Mesodermal cell (in vitro differentiated cells): ENCODE results near the gene AGPS.
"Not testable (repeated sequence)": the region's sequence is repeated elsewhere in the genome, so short reads cannot be mapped to it uniquely, and the experiment has no call there.

ENCODE experiments used
- H3K27ac ChIP-seq: 2 replicates; pipeline ENCODE4 v1.7.0; 2013; ENCODE audit warnings: mild to moderate bottlenecking, low read depth, low read length, moderate library complexity; ENCODE audit not compliant: severe bottlenecking
- H3K36me3 ChIP-seq: 2 replicates; pipeline ENCODE4 v1.7.1; 2013; ENCODE audit warnings: mild to moderate bottlenecking, low read length, moderate library complexity; ENCODE audit not compliant: control insufficient read depth, insufficient read depth
- H3K4me1 ChIP-seq: one replicate; pipeline ENCODE4 v1.7.1; 2013; ENCODE audit warnings: mild to moderate bottlenecking, low read length; ENCODE audit not compliant: insufficient read depth, control insufficient read depth, poor library complexity, severe bottlenecking
- H3K4me3 ChIP-seq: 2 replicates; pipeline ENCODE4 v1.7.0; 2013; ENCODE audit warnings: low read length, control low read depth, mild to moderate bottlenecking; ENCODE audit not compliant: insufficient read depth, poor library complexity, severe bottlenecking; ENCODE audit errors: extremely low read depth
- H3K9me3 ChIP-seq: 2 replicates; pipeline ENCODE4 v1.7.1; 2013; ENCODE audit warnings: mild to moderate bottlenecking, low read length, moderate library complexity; ENCODE audit not compliant: control insufficient read depth
- WGBS, 2 experiments: methylation state at CpG; one replicate each; pipeline ENCODE4 v1.1.5; 2013; ENCODE audit warnings: missing lambda C conversion rate in 2 of 2; ENCODE audit not compliant: insufficient coverage in 2 of 2; 5-methylcytosine and 5-hydroxymethylcytosine counted together

The AGPS gene

DNA sequence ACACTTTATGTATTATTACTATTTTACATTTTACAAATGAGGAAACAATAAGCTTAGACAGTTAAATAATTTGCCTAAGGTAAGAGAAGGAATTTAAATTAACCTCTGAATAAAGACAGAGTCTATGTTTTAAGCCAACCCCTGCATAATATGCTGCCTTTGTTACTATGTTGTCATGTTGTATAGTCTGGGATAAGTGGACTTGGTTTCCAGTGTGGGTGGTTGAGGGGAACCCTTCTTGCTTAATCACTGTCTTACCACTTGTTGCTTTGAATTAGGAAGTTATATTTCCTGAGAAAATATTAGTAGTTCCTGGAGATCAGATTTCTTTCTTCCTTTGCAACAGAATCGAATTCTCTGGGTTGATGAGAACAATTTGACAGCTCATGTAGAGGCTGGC is 52.6 kb downstream of the AGPS start:
- no peaks in the 10 kb centered on the region for H3K9me3 ChIP-seq
- no peak overlapping the region for H3K4me3 ChIP-seq
- WGBS, 2 experiments: no CpG with 5 or more reads among the region's 1 CpG
- H3K36me3 ChIP-seq: peaks cover 16% of the 10 kb centered on the region
- H3K27ac ChIP-seq: no peak overlapping the region
- no peaks in the 10 kb centered on the region for H3K4me1 ChIP-seq

DNA sequence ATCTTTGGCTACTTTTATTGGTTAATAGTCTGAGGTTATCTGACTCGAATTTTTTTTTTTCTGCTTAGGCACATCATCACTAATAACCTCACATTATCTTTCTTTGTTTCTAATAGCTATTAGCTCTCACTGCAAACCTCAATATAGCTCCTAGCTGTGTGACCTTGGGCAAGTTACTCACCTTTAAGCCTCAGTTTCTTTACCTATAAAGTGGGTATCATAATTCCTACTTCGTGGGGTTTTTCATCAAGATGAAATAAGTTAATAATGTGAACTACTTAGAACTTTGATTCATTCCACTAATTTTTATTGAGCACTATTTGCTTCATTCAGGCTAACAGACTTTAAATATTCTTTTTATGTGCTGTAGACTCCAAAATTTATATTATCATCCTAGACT is 55.5 kb downstream of the AGPS start:
- H3K9me3 ChIP-seq: no peaks in the 10 kb centered on the region
- H3K4me3 ChIP-seq: no peak overlapping the region
- WGBS, 2 experiments: 83% methylated on average over 1 of the region's 2 CpGs; no CpG with 5 or more reads in 1 of the 2 experiments
- H3K36me3 ChIP-seq: peaks cover 8% of the 10 kb centered on the region
- H3K4me1 ChIP-seq: no peaks in the 10 kb centered on the region
- no peak overlapping the region for H3K27ac ChIP-seq

DNA sequence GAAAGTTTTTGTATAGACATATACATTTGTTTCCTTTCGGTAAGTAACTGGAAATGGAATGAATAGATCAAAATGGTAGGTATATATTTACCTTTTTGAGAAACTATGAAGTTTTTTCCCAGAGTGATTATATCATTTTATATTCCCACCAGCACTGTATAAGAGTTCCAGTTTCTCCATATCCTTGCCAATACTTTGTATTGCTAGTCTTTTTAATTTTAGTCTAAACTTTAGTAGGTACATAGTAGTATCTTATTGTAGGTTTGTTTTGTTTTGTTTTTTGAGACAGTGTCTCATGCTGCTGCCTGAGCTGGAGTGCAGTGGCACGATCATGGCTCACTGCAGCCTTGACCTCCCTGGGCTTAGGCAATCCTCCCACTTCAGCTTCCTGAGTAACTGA is 56.6 kb downstream of the AGPS start:
- WGBS, 2 experiments: 80 to 100% methylated on average over 1 of the region's 2 CpGs
- Histone ChIP-seq H3K27ac (no peak overlapping the region), H3K36me3 (peaks cover 9% of the 10 kb centered on the region), H3K4me1 (no peaks in the 10 kb centered on the region), H3K4me3 (no peak overlapping the region), H3K9me3 (no peaks in the 10 kb centered on the region)

DNA sequence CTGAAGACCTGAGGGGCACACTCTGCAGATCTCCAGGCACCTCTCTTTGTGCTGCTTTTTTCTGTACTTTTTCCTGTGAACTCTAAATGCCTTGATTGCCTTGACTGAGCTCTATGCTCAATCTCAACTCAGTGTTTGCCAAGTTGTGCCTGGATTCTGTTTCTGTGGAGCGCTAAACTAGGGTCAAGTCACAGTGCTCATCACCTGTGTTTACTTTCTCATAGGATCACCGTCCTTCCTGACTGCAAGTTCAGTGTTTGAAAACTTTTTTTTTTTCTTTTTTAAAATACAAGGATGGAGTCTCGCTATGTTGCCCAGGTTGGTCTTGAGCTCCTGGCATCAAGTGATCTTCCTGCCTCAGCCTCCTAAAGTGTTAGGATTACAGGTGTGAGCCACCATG is 62.6 kb downstream of the AGPS start:
- Histone ChIP-seq H3K36me3 (peaks cover 25% of the 10 kb centered on the region), H3K4me3 (no peak overlapping the region), H3K4me1 (no peaks in the 10 kb centered on the region), H3K9me3 (no peaks in the 10 kb centered on the region), H3K27ac (no peak overlapping the region)
- 89 to 98% methylated on average over 1 to 3 of the region's 3 CpGs for WGBS, 2 experiments

DNA sequence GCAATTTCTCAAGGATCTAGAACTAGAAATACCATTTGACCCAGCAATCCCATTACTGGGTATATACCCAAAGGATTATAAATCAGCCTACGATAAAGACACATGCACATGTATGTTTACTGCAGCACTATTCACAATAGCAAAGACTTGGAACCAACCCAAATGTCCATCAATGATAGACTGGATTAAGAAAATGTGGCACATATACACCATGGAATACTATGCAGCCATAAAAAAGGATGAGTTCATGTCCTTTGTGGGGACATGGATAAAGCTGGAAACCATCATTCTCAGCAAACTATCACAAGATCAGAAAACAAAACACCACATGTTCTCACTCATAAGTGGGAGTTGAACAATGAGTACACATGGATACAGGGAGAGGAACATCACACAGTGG is 67.2 kb downstream of the AGPS start:
- H3K27ac ChIP-seq, H3K4me1 ChIP-seq, H3K4me3 ChIP-seq, H3K9me3 ChIP-seq: not testable (repeated sequence)
- peaks cover 37% of the 10 kb centered on the region for H3K36me3 ChIP-seq
- 100% methylated on average over 1 of the region's 1 CpG; no CpG with 5 or more reads in 1 of the 2 experiments for WGBS, 2 experiments

DNA sequence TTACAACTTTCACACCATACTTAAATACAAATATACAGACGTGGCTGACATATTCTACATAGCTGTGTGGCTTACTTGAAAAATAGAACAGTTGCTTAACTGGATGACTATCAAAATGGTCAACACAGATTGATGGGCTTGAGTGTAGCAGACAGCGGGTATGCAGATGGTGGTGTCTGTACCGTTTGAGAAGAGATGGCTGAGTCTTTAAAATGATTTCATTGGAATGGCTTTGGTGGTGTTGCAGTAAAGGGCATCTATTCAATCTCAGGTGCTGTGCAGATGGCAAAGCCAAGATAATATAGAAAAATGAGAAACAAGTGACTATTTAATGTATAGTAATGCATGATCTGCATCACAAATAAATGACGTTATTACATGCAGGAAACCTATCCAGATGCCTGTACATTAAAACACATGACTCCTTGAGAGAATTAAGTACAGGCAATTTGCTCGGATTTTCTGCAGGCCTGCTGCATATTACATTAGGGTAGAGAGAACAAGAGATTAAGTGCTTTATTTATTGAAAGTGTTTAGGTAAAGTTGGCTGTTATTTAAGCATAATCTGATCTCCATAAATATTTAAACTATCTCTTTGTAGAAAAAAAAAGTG is 68.5 kb downstream of the AGPS start:
- 94 to 96% methylated on average over 2 to 3 of the region's 5 CpGs for WGBS, 2 experiments
- Histone ChIP-seq H3K27ac (no peak overlapping the region), H3K4me3 (no peak overlapping the region), H3K4me1 (no peaks in the 10 kb centered on the region), H3K9me3 (peaks cover 11% of the 10 kb centered on the region), H3K36me3 (peaks cover 38% of the 10 kb centered on the region)

DNA sequence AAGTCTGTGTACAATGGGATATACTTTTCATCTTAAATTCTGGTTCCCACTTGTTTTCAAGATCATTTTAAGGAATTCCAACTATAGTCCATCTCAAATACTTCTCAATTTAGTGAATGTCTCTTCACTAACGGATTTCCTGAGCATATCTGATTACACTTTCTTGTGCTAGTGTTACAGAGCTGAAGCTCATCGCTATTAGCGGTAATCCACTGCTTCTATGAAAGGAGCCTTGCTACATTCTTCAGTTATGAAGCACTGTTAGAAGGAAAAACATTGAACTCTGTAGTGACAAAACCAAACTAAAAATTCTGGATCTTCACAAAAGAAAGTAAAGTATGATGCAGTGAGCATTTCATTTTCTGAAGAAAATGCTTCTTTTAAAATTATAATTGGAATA is 72.0 kb downstream of the AGPS start:
- Histone ChIP-seq H3K9me3 (peaks cover 11% of the 10 kb centered on the region), H3K4me1 (no peaks in the 10 kb centered on the region), H3K36me3 (peaks cover 38% of the 10 kb centered on the region), H3K4me3 (no peak overlapping the region), H3K27ac (no peak overlapping the region)
- 100% methylated on average over 3 of the region's 3 CpGs for WGBS, 2 experiments

DNA sequence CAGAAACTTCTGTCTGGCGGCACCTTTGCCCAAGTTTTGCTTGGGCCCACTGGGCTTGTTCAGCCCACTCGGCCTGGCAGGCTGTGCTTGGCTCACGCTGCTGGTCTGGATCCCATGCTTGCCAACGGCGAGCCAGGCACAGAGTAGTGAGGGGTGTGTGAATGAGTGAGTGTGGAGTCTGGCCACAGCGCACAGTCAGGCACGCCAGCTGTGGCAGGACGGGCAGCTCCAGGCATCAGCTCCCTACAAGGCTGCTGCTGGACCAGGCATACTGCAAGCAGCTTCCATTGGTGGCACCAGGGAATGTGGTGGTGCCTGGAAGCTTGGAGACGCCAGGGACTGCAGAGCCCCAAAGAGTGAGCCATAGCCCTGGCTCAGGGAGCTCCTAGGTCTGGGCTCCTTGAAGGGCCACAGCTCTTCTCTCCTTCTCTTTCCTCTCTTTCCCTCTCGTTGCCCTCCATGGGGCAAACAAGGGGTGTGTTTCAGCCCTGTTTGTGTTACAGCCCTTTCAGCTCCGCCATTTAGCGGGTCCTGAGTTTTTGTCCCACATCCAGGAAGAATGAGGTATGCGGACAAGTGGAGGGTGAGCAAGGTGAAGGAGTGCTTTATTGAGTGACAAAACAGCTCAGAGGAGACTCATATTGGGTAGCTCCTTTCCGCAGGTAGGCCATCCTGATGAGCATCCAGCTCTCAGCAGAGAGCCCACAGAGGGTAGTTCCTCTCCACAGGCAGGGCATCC is 73.0 kb downstream of the AGPS start:
- Histone ChIP-seq H3K27ac (no peak overlapping the region), H3K36me3 (peaks cover 43% of the 10 kb centered on the region), H3K4me3 (no peak overlapping the region), H3K9me3 (peaks cover 11% of the 10 kb centered on the region), H3K4me1 (no peaks in the 10 kb centered on the region)
- 94 to 96% methylated on average over 9 to 14 of the region's 14 CpGs for WGBS, 2 experiments

DNA sequence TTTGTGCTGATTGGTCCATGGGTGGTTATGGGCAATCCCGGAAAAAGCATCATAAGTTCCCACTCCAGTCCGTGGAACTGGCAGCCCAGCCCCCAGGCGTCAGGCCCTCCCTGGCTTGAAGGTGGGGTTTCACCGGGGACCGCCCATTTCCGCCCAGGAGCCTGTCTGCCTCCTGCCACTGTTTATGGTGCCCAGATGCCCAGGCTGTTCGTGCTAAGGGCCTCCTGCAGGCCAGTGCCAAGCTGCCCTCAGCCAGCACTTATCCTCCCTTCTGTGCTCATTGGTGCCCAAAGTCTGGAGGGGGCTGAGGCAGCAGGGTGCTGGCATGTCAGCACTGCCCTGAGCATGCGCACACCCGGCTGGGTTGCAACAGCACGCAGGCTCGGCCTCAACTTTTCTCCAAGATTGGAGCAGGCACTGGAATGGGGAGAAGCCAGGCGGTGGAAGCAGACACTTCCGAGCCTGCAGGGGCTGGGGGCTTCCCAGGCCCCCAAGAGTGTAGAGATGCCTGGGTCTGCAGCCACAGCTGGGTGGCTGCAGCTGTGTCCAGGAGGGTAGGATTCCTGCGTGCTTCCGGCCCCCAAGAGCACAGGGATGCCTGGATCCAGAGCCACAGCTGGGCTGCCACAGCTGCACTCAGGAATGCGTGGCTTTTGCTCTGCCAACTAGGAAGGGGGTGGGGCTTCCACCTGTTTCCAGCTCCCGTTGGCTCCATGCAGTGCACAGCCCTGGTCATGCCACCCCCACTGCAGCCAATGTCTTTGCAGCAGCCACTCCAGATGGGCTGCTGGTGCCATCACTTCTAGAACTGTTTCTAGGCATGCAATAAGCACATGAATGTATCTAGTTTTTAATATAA is 74.0 kb downstream of the AGPS start:
- 94 to 96% methylated on average over 14 to 15 of the region's 17 CpGs for WGBS, 2 experiments
- H3K4me1 ChIP-seq: no peaks in the 10 kb centered on the region
- H3K27ac ChIP-seq: no peak overlapping the region
- peaks cover 13% of the 10 kb centered on the region for H3K9me3 ChIP-seq
- H3K4me3 ChIP-seq: no peak overlapping the region
- H3K36me3 ChIP-seq: peaks cover 43% of the 10 kb centered on the region

DNA sequence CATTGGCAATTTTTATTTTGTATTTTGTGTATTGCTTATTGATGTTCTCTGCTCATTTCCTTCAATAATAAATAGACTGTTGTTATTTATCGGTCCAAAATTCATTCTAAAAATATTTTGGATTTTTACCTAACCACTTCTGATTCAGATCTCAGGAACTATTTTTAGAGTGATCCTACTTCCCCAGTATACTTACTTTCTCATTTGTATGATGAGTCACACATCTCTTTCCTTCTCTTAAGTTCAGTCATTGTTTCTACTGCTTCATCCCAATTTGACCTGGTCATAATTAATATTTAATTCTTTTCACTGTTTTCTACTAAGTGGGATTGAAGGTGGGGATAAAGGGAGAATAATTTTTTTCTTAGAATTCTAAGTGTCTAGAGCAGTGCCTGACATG is 75.1 kb downstream of the AGPS start:
- H3K36me3 ChIP-seq: peaks cover 39% of the 10 kb centered on the region

More for the DNA sequence above, 75.1 kb downstream of the AGPS start:
- no CpG with 5 or more reads among the region's 1 CpG for WGBS, 2 experiments
- H3K4me3 ChIP-seq: no peak overlapping the region
- H3K4me1 ChIP-seq: no peaks in the 10 kb centered on the region
- H3K27ac ChIP-seq: no peak overlapping the region
- H3K9me3 ChIP-seq: peaks cover 14% of the 10 kb centered on the region
